Karpas-422 (cell line): ENCODE data around the gene RAB3IL1. TPM values are rescaled to one million over a fixed set of nuclear protein-coding genes. Genes with fewer than 3 reads are reported as not detected.

Source experiments
- DNase-seq: peaks from one replicate; pipeline ENCODE4 v3.0.0-alpha.2; 2015
- H2AFZ ChIP-seq: fragments of 200-600 bp; sonication (generic); 2 replicates; pipeline ENCODE4 v1.6.1; 2014; ENCODE audit warnings: antibody characterized with exemption, low read length, mixed read lengths
- H3K27ac ChIP-seq: fragments of 200-600 bp; sonication (generic); 2 replicates; pipeline ENCODE4 v1.5.1; 2014; ENCODE audit warnings: mild to moderate bottlenecking, low read length, moderate library complexity
- H3K27me3 ChIP-seq: fragments of 200-600 bp; sonication (generic); 2 replicates; pipeline ENCODE4 v1.6.1; 2014; ENCODE audit warnings: low read length, mixed read lengths
- H3K36me3 ChIP-seq: fragments of 200-600 bp; sonication (generic); 2 replicates; pipeline ENCODE4 v1.6.1; 2014; ENCODE audit warnings: low read length, mixed read lengths; ENCODE audit not compliant: insufficient read depth
- H3K4me1 ChIP-seq: fragments of 200-600 bp; sonication (generic); 2 replicates; pipeline ENCODE4 v1.6.1; 2014; ENCODE audit warnings: mild to moderate bottlenecking, low read length, mixed read lengths
- H3K4me2 ChIP-seq: fragments of 200-600 bp; sonication (generic); 2 replicates; pipeline ENCODE4 v1.6.1; 2014; ENCODE audit warnings: low read length, low read depth, mild to moderate bottlenecking; ENCODE audit not compliant: poor library complexity, severe bottlenecking
- H3K4me3 ChIP-seq: fragments of 200-600 bp; sonication (generic); 2 replicates; pipeline ENCODE4 v1.5.1; 2014; ENCODE audit warnings: mild to moderate bottlenecking, antibody characterized with exemption, low read length, mixed read lengths
- H3K79me2 ChIP-seq: fragments of 200-600 bp; sonication (generic); 2 replicates; pipeline ENCODE4 v1.6.1; 2014; ENCODE audit warnings: mild to moderate bottlenecking, low read length, mixed read lengths
- H3K9ac ChIP-seq: fragments of 200-600 bp; sonication (generic); 2 replicates; pipeline ENCODE4 v1.6.0; 2014; ENCODE audit warnings: low read length
- H3K9me2 ChIP-seq: fragments of 200-600 bp; sonication (generic), shearing (Covaris generic); replicated peaks from 2 replicates; pipeline ENCODE4 v1.6.0; 2014; ENCODE audit warnings: mild to moderate bottlenecking, low read length, moderate library complexity; ENCODE audit not compliant: insufficient read depth
- H3K9me3 ChIP-seq: fragments of 300-700, 200-600 bp; sonication (generic); 2 replicates; pipeline ENCODE4 v1.6.1; 2014; ENCODE audit warnings: low read length, mixed read lengths
- H4K20me1 ChIP-seq: fragments of 200-600 bp; sonication (generic); 2 replicates; pipeline ENCODE4 v1.6.1; 2014; ENCODE audit warnings: mild to moderate bottlenecking, antibody characterized with exemption, low read length, low read depth; ENCODE audit not compliant: insufficient read depth
- total RNA-seq: library from RNA; depleted of rRNA; stranded (reverse); fragments of >200 nt; shearing (Covaris generic); gene quantifications from 2 replicates; pipeline ENCODE4 v1.2.3, GENCODE V29; 2014; ENCODE audit warnings: low replicate concordance

The RAB3IL1 gene
- total RNA-seq, 1 experiment from 2014 or later: not detected

DNA sequence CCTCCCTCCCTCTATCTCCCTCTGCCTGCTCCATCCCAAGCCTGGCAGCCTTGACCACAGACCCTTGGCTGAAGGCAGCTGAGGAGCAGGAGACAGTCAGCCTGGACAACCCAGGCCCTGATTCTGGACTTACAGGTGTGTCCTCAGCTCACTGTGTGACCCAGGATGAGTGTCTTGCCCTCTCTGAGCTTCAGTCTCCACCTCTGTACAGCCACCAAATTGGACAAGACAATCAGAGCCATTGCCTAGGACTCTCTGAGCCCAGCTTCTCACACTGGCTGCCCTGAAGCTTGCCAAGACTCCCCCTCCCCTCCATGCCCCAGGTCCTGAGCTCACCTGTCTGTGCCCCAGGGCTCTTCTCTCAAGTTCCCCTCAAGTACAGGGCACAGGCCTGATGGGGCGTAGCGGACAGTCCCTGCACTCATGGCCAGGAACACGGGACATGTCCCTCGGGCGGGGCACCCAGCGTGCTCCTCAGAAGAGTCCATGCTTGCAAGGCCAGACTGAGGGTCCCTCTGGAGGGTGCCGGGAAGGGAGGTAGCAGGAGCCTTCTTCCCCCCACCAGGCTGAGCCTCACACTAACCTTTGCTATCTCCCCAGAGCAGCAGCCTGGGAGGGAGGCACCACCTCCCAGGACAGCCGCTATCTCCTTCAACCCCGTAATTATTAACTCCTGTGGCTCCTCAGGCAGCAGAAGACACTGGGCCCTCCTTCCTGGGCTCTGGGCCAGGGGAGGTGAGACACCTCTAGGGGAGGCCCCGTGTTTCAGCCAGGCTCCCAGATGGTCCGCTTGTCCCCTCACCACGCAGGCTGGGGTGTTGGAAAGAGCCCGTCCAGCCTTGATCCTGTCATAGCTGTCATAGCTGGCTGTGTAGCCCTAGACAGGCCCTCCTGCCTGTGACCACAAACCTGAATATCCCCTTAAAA is 2.6 kb upstream of the RAB3IL1 start:
- no peaks in the 10 kb centered on the region for H3K9me3 ChIP-seq
- no peaks in the 10 kb centered on the region for H4K20me1 ChIP-seq
- H3K27me3 ChIP-seq: no peaks in the 10 kb centered on the region
- H3K9me2 ChIP-seq: no peaks in the 10 kb centered on the region
- no peak for DNase-seq
- no peaks in the 10 kb centered on the region for H3K4me1 ChIP-seq
- no peak overlapping the region for H3K9ac ChIP-seq
- H3K4me3 ChIP-seq: no peak overlapping the region
- no peaks in the 10 kb centered on the region for H3K36me3 ChIP-seq
- H3K27ac ChIP-seq: no peak overlapping the region
- H3K79me2 ChIP-seq: no peaks in the 10 kb centered on the region
- no peak overlapping the region for H2AFZ ChIP-seq
- H3K4me2 ChIP-seq: no peak overlapping the region

DNA sequence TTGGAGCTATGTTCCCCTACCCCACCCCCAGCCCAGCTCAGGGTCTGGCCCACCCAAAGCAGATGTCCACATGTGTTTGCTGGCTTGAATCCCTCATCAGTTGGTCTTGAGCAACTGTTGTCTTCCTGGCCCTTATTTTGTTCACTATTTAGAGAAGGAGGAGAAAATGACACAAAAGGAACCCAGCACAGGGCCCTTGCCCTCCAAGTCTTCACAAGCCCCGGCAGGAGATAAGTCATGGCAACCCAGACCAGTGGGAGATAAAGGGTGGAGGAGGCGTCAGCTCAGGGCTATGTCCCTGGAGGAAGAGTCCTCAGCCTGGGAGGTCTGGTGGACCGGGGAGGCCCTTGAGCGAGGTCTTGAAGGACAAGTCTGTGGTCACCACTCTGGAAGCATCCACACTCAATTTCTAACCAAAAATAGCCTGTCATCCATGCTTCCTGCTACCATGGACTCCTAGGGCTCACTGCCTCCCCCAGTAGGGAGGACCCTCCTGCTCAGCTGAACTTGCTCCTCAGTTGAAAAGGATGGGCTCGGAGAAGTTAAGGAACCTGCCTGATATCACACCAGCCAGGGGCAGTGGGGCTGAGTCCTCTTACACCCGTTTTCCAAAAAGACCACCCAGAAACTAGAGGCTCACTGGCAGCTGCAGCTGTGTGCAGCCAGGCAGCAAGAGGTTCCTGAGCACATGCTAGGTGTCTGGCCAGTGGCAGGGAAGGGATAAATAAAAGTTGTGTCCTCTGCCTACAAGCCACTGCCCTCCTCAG is 1.8 kb upstream of the RAB3IL1 start:
- Histone ChIP-seq H3K79me2 (no peaks in the 10 kb centered on the region), H3K4me1 (no peaks in the 10 kb centered on the region), H3K4me2 (no peak overlapping the region), H3K27ac (no peak overlapping the region), H3K4me3 (no peak overlapping the region), H3K36me3 (no peaks in the 10 kb centered on the region), H3K9me2 (no peaks in the 10 kb centered on the region), H3K9me3 (no peaks in the 10 kb centered on the region), H3K9ac (no peak overlapping the region), H3K27me3 (no peaks in the 10 kb centered on the region), H2AFZ (no peak overlapping the region), H4K20me1 (no peaks in the 10 kb centered on the region)
- no peak for DNase-seq

DNA sequence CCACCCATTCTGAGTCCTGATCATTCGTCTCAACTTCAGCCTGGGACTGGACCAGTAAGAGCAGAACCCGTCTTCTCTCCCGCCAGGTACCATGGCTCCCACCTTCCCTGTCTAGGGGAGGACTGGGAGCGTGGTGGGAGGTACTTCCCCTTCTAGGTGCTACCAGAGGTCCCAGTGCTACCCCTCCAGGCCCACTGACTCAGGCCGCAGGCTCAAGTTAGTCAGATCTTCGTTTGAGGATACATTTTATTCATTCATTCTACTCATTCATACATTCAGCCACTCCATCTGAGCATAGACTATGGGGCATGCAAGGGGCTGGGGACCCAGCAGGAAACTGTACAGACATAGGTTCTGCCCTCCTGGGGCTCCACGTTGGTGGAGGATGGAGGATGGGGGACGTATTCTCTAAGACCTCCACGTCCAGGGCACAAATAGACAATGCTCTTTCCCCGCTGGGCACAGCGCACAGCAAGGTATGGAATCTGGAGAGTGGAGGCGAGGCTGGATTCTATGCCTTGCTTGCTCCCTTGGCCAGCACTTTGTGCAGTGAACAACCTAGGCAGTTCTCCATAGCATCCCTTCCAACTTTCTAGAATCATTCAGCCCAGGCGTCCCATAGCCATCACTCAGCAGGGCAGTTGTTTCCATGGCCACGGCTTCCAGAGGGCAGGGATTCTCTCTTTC is 1.0 kb upstream of the RAB3IL1 start:
- no peaks in the 10 kb centered on the region for H4K20me1 ChIP-seq
- no peak overlapping the region for H3K9ac ChIP-seq
- no peaks in the 10 kb centered on the region for H3K4me1 ChIP-seq
- H3K4me3 ChIP-seq: no peak overlapping the region
- H3K9me3 ChIP-seq: no peaks in the 10 kb centered on the region
- H2AFZ ChIP-seq: no peak overlapping the region
- H3K4me2 ChIP-seq: no peak overlapping the region
- DNase-seq: no peak
- no peaks in the 10 kb centered on the region for H3K36me3 ChIP-seq
- H3K27ac ChIP-seq: no peak overlapping the region
- H3K79me2 ChIP-seq: no peaks in the 10 kb centered on the region
- no peaks in the 10 kb centered on the region for H3K9me2 ChIP-seq
- no peaks in the 10 kb centered on the region for H3K27me3 ChIP-seq

DNA sequence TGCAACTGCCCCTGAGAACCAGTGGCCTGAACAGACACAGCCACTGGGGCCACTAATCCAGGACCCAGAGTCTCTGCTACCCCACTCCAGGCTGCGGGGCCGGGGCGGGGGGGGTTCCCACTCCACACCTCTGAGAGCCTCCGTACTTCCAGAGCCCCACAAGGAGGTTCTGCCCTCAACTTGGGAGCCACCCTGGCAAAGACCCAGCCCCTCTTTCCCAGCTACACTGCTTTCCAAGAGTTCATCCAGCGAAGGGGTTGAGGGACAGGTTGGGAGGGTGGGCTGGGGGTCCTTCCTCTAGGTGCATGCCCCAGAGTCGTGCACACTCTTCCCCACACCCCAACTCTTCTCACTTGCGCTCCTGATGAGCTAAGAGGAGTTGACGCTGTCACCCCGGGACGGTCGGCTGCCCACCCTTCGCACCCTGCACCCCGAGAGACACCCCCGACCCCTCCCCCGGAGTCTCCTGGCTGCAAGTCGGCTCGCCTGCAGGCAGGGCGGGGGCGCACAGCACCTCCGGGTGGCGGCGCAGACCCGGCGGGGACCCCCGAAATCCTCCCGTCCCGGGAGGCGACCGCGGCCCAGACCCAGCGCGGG is 531 bp downstream of the RAB3IL1 start:
- no peak overlapping the region for H3K4me2 ChIP-seq
- no peaks in the 10 kb centered on the region for H4K20me1 ChIP-seq
- no peaks in the 10 kb centered on the region for H3K79me2 ChIP-seq
- no peak overlapping the region for H3K27ac ChIP-seq
- no peaks in the 10 kb centered on the region for H3K36me3 ChIP-seq
- no peaks in the 10 kb centered on the region for H3K27me3 ChIP-seq
- H3K9ac ChIP-seq: no peak overlapping the region
- no peaks in the 10 kb centered on the region for H3K4me1 ChIP-seq
- H3K9me2 ChIP-seq: no peaks in the 10 kb centered on the region
- H2AFZ ChIP-seq: no peak overlapping the region
- no peak overlapping the region for H3K4me3 ChIP-seq
- DNase-seq: no peak
- H3K9me3 ChIP-seq: no peaks in the 10 kb centered on the region

DNA sequence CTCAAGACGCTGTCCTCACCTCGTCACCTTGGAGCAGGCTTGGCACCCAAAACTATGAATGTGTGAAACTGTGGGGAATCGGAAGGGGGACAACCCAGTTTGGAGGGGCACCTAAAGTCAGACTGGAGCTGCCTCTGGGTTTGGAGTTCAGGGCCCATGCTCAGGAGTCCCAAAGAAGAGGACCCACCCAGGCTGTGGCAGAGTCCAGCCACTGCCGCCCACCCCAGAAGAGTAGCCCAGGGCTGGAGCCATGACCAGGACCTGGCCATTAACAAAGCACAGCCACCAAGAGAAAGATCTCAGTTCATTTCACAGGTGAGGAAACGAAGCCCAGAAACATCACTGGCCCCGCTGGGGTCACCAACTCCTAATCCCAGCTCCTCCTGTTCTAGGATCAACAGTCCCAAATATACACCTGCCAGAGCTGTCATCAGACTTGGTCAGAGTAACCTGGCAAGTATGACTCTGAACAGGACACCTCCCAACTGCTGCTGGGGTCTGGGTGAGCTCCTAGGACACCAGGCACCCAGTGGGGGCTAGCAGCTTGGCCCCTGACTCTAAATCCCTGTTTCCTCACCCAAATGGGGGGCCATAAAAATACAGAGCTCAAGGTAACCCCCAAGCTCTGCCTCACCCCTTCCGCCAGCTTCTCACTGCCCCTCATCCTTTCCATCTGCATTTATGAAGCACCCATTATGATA is 2.7 kb downstream of the RAB3IL1 start:
- no peaks in the 10 kb centered on the region for H4K20me1 ChIP-seq
- no peaks in the 10 kb centered on the region for H3K9me2 ChIP-seq
- H3K79me2 ChIP-seq: no peaks in the 10 kb centered on the region
- no peaks in the 10 kb centered on the region for H3K9me3 ChIP-seq
- no peaks in the 10 kb centered on the region for H3K36me3 ChIP-seq
- H3K4me2 ChIP-seq: no peak overlapping the region
- H2AFZ ChIP-seq: no peak overlapping the region
- H3K9ac ChIP-seq: no peak overlapping the region
- H3K27ac ChIP-seq: no peak overlapping the region
- no peak overlapping the region for H3K4me3 ChIP-seq
- no peaks in the 10 kb centered on the region for H3K27me3 ChIP-seq
- no peaks in the 10 kb centered on the region for H3K4me1 ChIP-seq
- no peak for DNase-seq

DNA sequence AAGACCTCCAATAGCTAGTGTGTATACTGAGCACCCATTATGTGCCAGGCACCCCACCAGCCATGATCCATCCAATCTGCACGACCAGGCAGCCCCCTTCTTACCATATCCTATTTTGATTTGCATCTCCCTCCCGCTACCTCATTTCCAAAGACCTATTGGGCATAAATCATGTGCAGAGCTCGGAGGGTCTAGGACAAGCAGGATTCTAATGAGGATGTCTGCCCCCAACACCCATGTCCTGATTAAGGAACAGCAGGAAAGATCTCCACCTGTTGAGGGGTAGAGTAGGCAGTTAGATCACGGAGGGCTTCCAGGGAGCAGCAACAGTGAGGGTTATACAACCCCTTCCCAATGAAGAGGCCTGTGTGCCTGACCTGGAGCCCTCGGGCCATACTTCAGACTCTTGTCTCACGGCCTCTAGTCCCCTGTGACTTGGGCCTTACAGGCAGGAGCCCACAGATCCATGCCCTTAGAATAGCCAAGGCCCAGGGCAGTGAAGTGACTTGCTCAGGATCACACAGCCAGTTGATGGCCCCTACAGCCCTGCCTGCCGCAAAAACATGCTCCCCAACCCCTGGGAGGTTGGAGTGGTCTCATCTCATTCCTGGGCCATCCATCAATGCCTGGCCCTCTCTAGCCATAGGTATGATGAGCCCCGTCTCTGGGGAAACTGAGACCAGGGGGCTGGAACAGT is 3.5 kb downstream of the RAB3IL1 start:
- H3K9ac ChIP-seq: no peak overlapping the region
- H3K4me3 ChIP-seq: no peak overlapping the region
- H3K9me2 ChIP-seq: no peaks in the 10 kb centered on the region
- H2AFZ ChIP-seq: no peak overlapping the region
- no peak for DNase-seq
- H4K20me1 ChIP-seq: no peaks in the 10 kb centered on the region
- H3K4me1 ChIP-seq: no peaks in the 10 kb centered on the region
- no peak overlapping the region for H3K4me2 ChIP-seq
- H3K27ac ChIP-seq: no peak overlapping the region
- H3K9me3 ChIP-seq: no peaks in the 10 kb centered on the region
- H3K27me3 ChIP-seq: no peaks in the 10 kb centered on the region
- H3K36me3 ChIP-seq: no peaks in the 10 kb centered on the region
- H3K79me2 ChIP-seq: no peaks in the 10 kb centered on the region

DNA sequence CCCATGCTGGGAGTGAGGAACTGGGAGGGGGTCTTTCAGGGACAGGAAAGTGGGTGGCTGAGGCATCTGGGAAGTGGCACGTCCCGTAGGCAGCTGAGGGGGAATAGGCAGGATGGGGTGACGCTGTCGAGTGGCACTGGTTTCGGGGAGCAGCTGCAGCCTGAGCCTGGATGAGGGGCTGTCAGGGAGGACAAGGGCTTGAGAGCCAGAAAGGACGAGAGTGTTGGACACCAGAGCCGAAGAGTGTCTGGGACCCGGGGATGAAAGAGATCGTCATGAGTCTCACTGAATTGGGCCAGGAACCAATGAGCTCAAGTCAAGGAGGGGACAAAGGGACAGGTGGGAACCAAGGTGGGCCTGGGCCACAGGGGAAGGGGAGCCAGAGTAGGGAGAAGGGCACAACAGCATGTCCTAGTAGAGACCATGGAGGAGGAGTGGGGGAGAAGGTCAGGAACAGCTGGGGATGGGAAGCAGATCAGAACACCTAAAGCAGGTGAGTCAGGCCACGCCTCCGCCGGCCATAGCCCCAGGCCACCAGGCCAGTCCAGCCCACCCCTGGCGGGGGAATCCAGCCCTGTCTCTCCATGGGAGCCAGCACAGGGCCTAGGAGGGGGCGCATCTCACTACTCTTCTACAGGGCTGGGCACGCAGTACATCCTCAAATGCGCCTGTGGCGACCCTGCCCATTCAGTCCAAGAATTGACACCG is 4.2 kb downstream of the RAB3IL1 start:
- Histone ChIP-seq H3K27me3 (no peaks in the 10 kb centered on the region), H2AFZ (no peak overlapping the region), H4K20me1 (no peaks in the 10 kb centered on the region), H3K79me2 (no peaks in the 10 kb centered on the region), H3K4me1 (no peaks in the 10 kb centered on the region), H3K9me3 (no peaks in the 10 kb centered on the region), H3K4me3 (no peak overlapping the region), H3K4me2 (no peak overlapping the region), H3K27ac (no peak overlapping the region), H3K9ac (no peak overlapping the region), H3K36me3 (no peaks in the 10 kb centered on the region), H3K9me2 (no peaks in the 10 kb centered on the region)
- DNase-seq: no peak
